CD4-positive, CD25-positive, alpha-beta regulatory T cell (primary cell): ENCODE data around the gene MRTFB. TPM values are rescaled to one million over a fixed set of nuclear protein-coding genes. Genes with fewer than 3 reads are reported as not detected.

Experiments
- ATAC-seq, 2 donors: fragments of 150-1000 bp; cut with Tn5 transposase; one replicate each; pipeline ENCODE4 v1.10.0; 2021; ENCODE audit warnings: low read depth in 2 of 2, moderate number of reproducible peaks in 2 of 2, moderate library complexity in 1 of 2
- DNase-seq, 3 donors: peaks; one replicate each; pipeline versions ENCODE4 v3.0.0 to v3.0.0-alpha.2; 2012 to 2022; ENCODE audit warnings: mixed read lengths in 1 of 3
- H3K27ac ChIP-seq: one replicate; pipeline ENCODE4 v1.7.0; 2013; ENCODE audit warnings: mild to moderate bottlenecking, low read length; ENCODE audit not compliant: insufficient read depth, poor library complexity, severe bottlenecking
- H3K27me3 ChIP-seq: one replicate; pipeline ENCODE4 v1.7.0; 2013; ENCODE audit warnings: low read length; ENCODE audit not compliant: control insufficient read depth, insufficient read depth
- H3K36me3 ChIP-seq: one replicate; pipeline ENCODE4 v1.7.0; 2013; ENCODE audit warnings: mild to moderate bottlenecking, low read length, moderate library complexity; ENCODE audit not compliant: control insufficient read depth, insufficient read depth
- H3K4me1 ChIP-seq: 2 replicates; pipeline ENCODE4 v1.7.0; 2013; ENCODE audit warnings: mild to moderate bottlenecking, low read length; ENCODE audit not compliant: insufficient read depth, control insufficient read depth, poor library complexity, severe bottlenecking
- H3K4me3 ChIP-seq: one replicate; pipeline ENCODE4 v1.7.0; 2013; ENCODE audit warnings: low read depth, mild to moderate bottlenecking, low read length, moderate library complexity
- H3K9me3 ChIP-seq, 2 experiments: 1 replicate in 1 of 2; 2 replicates in 1 of 2; pipeline ENCODE4 v1.7.0; 2013; ENCODE audit warnings: low read length in 2 of 2, mild to moderate bottlenecking in 1 of 2, moderate library complexity in 1 of 2; ENCODE audit not compliant: control insufficient read depth in 2 of 2
- H3K27ac Mint-ChIP-seq, 3 donors: one replicate each; pipeline ENCODE4 v1.8.0; 2020 to 2022; ENCODE audit warnings: mild to moderate bottlenecking in 3 of 3, mixed read lengths in 3 of 3, moderate library complexity in 2 of 3
- H3K27me3 Mint-ChIP-seq: one replicate; pipeline ENCODE4 v1.8.0; 2022; ENCODE audit warnings: mild to moderate bottlenecking, mixed read lengths
- H3K36me3 Mint-ChIP-seq: one replicate; pipeline ENCODE4 v1.8.0; 2020; ENCODE audit warnings: mixed read lengths
- H3K4me1 Mint-ChIP-seq, 4 donors: one replicate each; pipeline ENCODE4 v1.8.0; 2020 to 2022; ENCODE audit warnings: mixed read lengths in 4 of 4, mild to moderate bottlenecking in 1 of 4
- H3K4me3 Mint-ChIP-seq, 4 donors: one replicate each; pipeline ENCODE4 v1.8.0; 2020 to 2022; ENCODE audit warnings: mild to moderate bottlenecking in 4 of 4, mixed read lengths in 4 of 4, moderate library complexity in 3 of 4
- H3K9me3 Mint-ChIP-seq, 7 donors: one replicate each; pipeline ENCODE4 v1.8.0; 2020 to 2022; ENCODE audit warnings: mixed read lengths in 7 of 7, mild to moderate bottlenecking in 3 of 7, moderate library complexity in 2 of 7
- polyA plus RNA-seq, 4 donors: library from polyadenylated mRNA; unstranded; fragments of 300-500 nt; fragmentation: Illumina TruSeq; gene quantifications; one replicate each; pipeline ENCODE4 v1.2.3, GENCODE V29; 2021
- total RNA-seq: library from RNA; stranded (reverse); gene quantifications from one replicate; pipeline ENCODE4 v1.2.3, GENCODE V29; 2022

MRTFB gene
- total and polyA plus RNA-seq, 5 donors from 2014 or later, result 3.2 to 21.9 (median 4.4) TPM

GRCh38 chr16:14232106-14232864 lies 161.2 kb downstream of the MRTFB start:
- ATAC-seq (no peak), DNase-seq (no peak)
- no peak overlapping the region for H3K4me3 ChIP-seq
- no peaks in the 10 kb centered on the region for H3K27me3 ChIP-seq
- no peaks in the 10 kb centered on the region for H3K9me3 Mint-ChIP-seq
- H3K27me3 Mint-ChIP-seq, result no peaks in the 10 kb centered on the region
- H3K4me3 Mint-ChIP-seq, result no peak overlapping the region
- no peak overlapping the region for H3K27ac Mint-ChIP-seq
- H3K9me3 ChIP-seq, result no peaks in the 10 kb centered on the region
- peaks cover 12% of the 10 kb centered on the region for H3K36me3 Mint-ChIP-seq
- no peak overlapping the region for H3K27ac ChIP-seq
- H3K36me3 ChIP-seq, result peaks cover 3% of the 10 kb centered on the region
- H3K4me1 Mint-ChIP-seq, result no peaks in the 10 kb centered on the region
- H3K4me1 ChIP-seq, result no peaks in the 10 kb centered on the region

GRCh38 chr16:14236401-14236800 lies 165.3 kb downstream of the MRTFB start:
- Histone ChIP-seq H3K4me1 (no peaks in the 10 kb centered on the region), H3K36me3 (peaks cover 14% of the 10 kb centered on the region), H3K27ac (no peak overlapping the region), H3K27me3 (no peaks in the 10 kb centered on the region), H3K9me3 (no peaks in the 10 kb centered on the region), H3K4me3 (no peak overlapping the region)
- no peak for DNase-seq
- Mint-ChIP-seq H3K27me3 (no peaks in the 10 kb centered on the region), H3K4me1 (no peaks in the 10 kb centered on the region), H3K27ac (no peak overlapping the region), H3K36me3 (peaks cover 18% of the 10 kb centered on the region), H3K4me3 (no peak overlapping the region), H3K9me3 (no peaks in the 10 kb centered on the region)
- ATAC-seq, result no peak

- H3K27ac Mint-ChIP-seq, result no peak overlapping the region
- ATAC-seq, result no peak
- no peaks in the 10 kb centered on the region for H3K9me3 Mint-ChIP-seq
Measured at GRCh38 chr16:14238756-14239155, 167.6 kb downstream of the MRTFB start.

GRCh38 chr16:14239791-14240190 lies 168.7 kb downstream of the MRTFB start:
- Histone ChIP-seq H3K36me3 (peaks cover 15% of the 10 kb centered on the region), H3K27me3 (no peaks in the 10 kb centered on the region), H3K4me3 (no peak overlapping the region), H3K27ac (no peak overlapping the region), H3K4me1 (no peaks in the 10 kb centered on the region), H3K9me3 (no peaks in the 10 kb centered on the region)
- peaks cover 13% of the 10 kb centered on the region for H3K36me3 Mint-ChIP-seq
- ATAC-seq (no peak), DNase-seq (no peak)
- H3K27me3 Mint-ChIP-seq, result no peaks in the 10 kb centered on the region
- no peak overlapping the region for H3K4me3 Mint-ChIP-seq
- no peaks in the 10 kb centered on the region for H3K4me1 Mint-ChIP-seq
- H3K27ac Mint-ChIP-seq, result no peak overlapping the region
- no peaks in the 10 kb centered on the region for H3K9me3 Mint-ChIP-seq

More at GRCh38 chr16:14238756-14239155, 167.6 kb downstream of the MRTFB start:
- Histone ChIP-seq H3K27me3 (no peaks in the 10 kb centered on the region), H3K27ac (no peak overlapping the region), H3K9me3 (no peaks in the 10 kb centered on the region), H3K36me3 (peaks cover 18% of the 10 kb centered on the region), H3K4me1 (no peaks in the 10 kb centered on the region), H3K4me3 (no peak overlapping the region)
- no peak overlapping the region for H3K4me3 Mint-ChIP-seq
- no peaks in the 10 kb centered on the region for H3K4me1 Mint-ChIP-seq
- no peak for DNase-seq
- no peaks in the 10 kb centered on the region for H3K27me3 Mint-ChIP-seq
- peaks cover 18% of the 10 kb centered on the region for H3K36me3 Mint-ChIP-seq

GRCh38 chr16:14240219-14240843 lies 169.2 kb downstream of the MRTFB start:
- H3K4me3 ChIP-seq, result no peak overlapping the region
- H3K27ac ChIP-seq, result no peak overlapping the region
- peaks cover 16% of the 10 kb centered on the region for H3K36me3 ChIP-seq
- ATAC-seq (no peak), DNase-seq (no peak)
- no peaks in the 10 kb centered on the region for H3K4me1 ChIP-seq
- no peaks in the 10 kb centered on the region for H3K9me3 Mint-ChIP-seq
- no peaks in the 10 kb centered on the region for H3K27me3 Mint-ChIP-seq
- no peaks in the 10 kb centered on the region for H3K9me3 ChIP-seq
- no peak overlapping the region for H3K4me3 Mint-ChIP-seq
- H3K36me3 Mint-ChIP-seq, result peaks cover 8% of the 10 kb centered on the region
- H3K4me1 Mint-ChIP-seq, result no peaks in the 10 kb centered on the region
- H3K27me3 ChIP-seq, result no peaks in the 10 kb centered on the region
- H3K27ac Mint-ChIP-seq, result no peak overlapping the region

- H3K4me3 ChIP-seq, result no peak overlapping the region
- no peaks in the 10 kb centered on the region for H3K27me3 ChIP-seq
- Mint-ChIP-seq H3K9me3 (no peaks in the 10 kb centered on the region), H3K4me3 (no peak overlapping the region), H3K36me3 (peaks cover 7% of the 10 kb centered on the region), H3K27me3 (no peaks in the 10 kb centered on the region), H3K27ac (no peak overlapping the region), H3K4me1 (no peaks in the 10 kb centered on the region)
- ATAC-seq (no peak), DNase-seq (no peak)
- no peaks in the 10 kb centered on the region for H3K9me3 ChIP-seq
- H3K4me1 ChIP-seq, result no peaks in the 10 kb centered on the region
- H3K27ac ChIP-seq, result no peak overlapping the region
- peaks cover 22% of the 10 kb centered on the region for H3K36me3 ChIP-seq
Measured at GRCh38 chr16:14240964-14241363, 169.8 kb downstream of the MRTFB start.

GRCh38 chr16:14241631-14242030 lies 170.5 kb downstream of the MRTFB start:
- Histone ChIP-seq H3K36me3 (peaks cover 29% of the 10 kb centered on the region), H3K27ac (no peak overlapping the region), H3K4me3 (no peak overlapping the region), H3K27me3 (no peaks in the 10 kb centered on the region), H3K4me1 (no peaks in the 10 kb centered on the region), H3K9me3 (no peaks in the 10 kb centered on the region)
- Mint-ChIP-seq H3K27me3 (no peaks in the 10 kb centered on the region), H3K36me3 (peaks cover 10% of the 10 kb centered on the region), H3K9me3 (no peaks in the 10 kb centered on the region), H3K27ac (peak overlapping the region in 2 of 3 donors; percentile 14 to 54), H3K4me1 (no peaks in the 10 kb centered on the region), H3K4me3 (no peak overlapping the region)
- no peak for DNase-seq
- ATAC-seq, result no peak

GRCh38 chr16:14242769-14243168 lies 171.7 kb downstream of the MRTFB start:
- Mint-ChIP-seq H3K4me3 (no peak overlapping the region), H3K27me3 (no peaks in the 10 kb centered on the region), H3K9me3 (no peaks in the 10 kb centered on the region), H3K4me1 (no peaks in the 10 kb centered on the region), H3K36me3 (peaks cover 17% of the 10 kb centered on the region), H3K27ac (no peak overlapping the region)
- no peak for ATAC-seq
- no peak overlapping the region for H3K4me3 ChIP-seq
- no peak for DNase-seq
- no peak overlapping the region for H3K27ac ChIP-seq
- no peaks in the 10 kb centered on the region for H3K27me3 ChIP-seq
- no peaks in the 10 kb centered on the region for H3K4me1 ChIP-seq
- H3K36me3 ChIP-seq, result peaks cover 40% of the 10 kb centered on the region
- H3K9me3 ChIP-seq, result no peaks in the 10 kb centered on the region
